RWPE2 (cell line): ENCODE measurements around the gene AOAH.

Source experiments
- ATAC-seq: fragments of 200-7000 bp; cut with Tn5 transposase; 3 replicates; pipeline ENCODE4 v1.9.1; 2021; ENCODE audit warnings: low read depth
- DNase-seq: peaks from one replicate; pipeline ENCODE4 v3.0.0-alpha.2; 2020; ENCODE audit warnings: low spot score
- H3K27ac ChIP-seq: fragments of 450-650 bp; 2 replicates; pipeline ENCODE4 v1.5.1; 2017; ENCODE audit warnings: mild to moderate bottlenecking; ENCODE audit not compliant: poor library complexity, severe bottlenecking
- H3K27me3 ChIP-seq: fragments of 250-450 bp; sonication (Bioruptor Pico); 2 replicates; pipeline ENCODE4 v1.5.1; 2021; ENCODE audit warnings: mild to moderate bottlenecking, moderate library complexity; ENCODE audit not compliant: insufficient read depth, poor library complexity, severe bottlenecking
- H3K36me3 ChIP-seq: fragments of 250-450 bp; sonication (Bioruptor Pico); 2 replicates; pipeline ENCODE4 v1.5.1; 2020; ENCODE audit warnings: low read depth, mild to moderate bottlenecking, moderate library complexity
- H3K4me1 ChIP-seq: fragments of 250-450 bp; sonication (Bioruptor Pico); 2 replicates; pipeline ENCODE4 v1.5.1; 2021; ENCODE audit warnings: mild to moderate bottlenecking, moderate library complexity; ENCODE audit not compliant: insufficient read depth, poor library complexity, severe bottlenecking
- H3K4me3 ChIP-seq: fragments of 250-450 bp; sonication (Bioruptor Pico); 2 replicates; pipeline ENCODE4 v1.5.1; 2021; ENCODE audit warnings: mild to moderate bottlenecking, moderate library complexity; ENCODE audit not compliant: severe bottlenecking
- H3K9me3 ChIP-seq: fragments of 250-450 bp; sonication (Bioruptor Pico); 2 replicates; pipeline ENCODE4 v1.5.1; 2021; ENCODE audit warnings: mild to moderate bottlenecking, moderate library complexity; ENCODE audit not compliant: severe bottlenecking
- TF ChIP-seq, protein P1 (sequence below): fragments of 450-650 bp; IDR thresholded peaks from one replicate; pipeline ENCODE4 v1.5.1; 2017; ENCODE audit warnings: mild to moderate bottlenecking, moderate library complexity; ENCODE audit not compliant: poor library complexity, severe bottlenecking

Gene AOAH

DNA sequence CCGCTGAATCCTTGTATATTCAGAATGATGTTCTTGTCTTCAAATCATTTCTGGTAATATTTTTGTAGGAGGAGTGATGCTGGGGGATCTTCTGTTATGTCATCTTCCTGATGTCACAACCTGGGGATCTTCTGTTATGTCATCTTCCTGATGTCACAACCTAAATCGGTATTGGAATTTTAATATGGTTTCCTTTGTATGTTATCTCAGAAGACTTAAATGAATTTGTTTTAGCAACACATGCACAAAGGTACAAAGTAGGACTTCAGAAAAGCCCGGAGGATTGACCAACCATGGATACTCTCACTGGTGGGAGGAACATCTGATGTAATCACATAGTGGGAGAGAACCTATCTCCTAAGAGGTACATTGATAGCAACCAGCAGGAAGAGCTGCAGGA is 9.1 kb upstream of the AOAH start:
- Histone ChIP-seq H3K36me3 (no peaks in the 10 kb centered on the region), H3K27me3 (no peaks in the 10 kb centered on the region), H3K27ac (no peak overlapping the region), H3K9me3 (no peaks in the 10 kb centered on the region), H3K4me3 (no peak overlapping the region), H3K4me1 (no peaks in the 10 kb centered on the region)
- no peak for ATAC-seq
- TF ChIP-seq, protein P1, sequence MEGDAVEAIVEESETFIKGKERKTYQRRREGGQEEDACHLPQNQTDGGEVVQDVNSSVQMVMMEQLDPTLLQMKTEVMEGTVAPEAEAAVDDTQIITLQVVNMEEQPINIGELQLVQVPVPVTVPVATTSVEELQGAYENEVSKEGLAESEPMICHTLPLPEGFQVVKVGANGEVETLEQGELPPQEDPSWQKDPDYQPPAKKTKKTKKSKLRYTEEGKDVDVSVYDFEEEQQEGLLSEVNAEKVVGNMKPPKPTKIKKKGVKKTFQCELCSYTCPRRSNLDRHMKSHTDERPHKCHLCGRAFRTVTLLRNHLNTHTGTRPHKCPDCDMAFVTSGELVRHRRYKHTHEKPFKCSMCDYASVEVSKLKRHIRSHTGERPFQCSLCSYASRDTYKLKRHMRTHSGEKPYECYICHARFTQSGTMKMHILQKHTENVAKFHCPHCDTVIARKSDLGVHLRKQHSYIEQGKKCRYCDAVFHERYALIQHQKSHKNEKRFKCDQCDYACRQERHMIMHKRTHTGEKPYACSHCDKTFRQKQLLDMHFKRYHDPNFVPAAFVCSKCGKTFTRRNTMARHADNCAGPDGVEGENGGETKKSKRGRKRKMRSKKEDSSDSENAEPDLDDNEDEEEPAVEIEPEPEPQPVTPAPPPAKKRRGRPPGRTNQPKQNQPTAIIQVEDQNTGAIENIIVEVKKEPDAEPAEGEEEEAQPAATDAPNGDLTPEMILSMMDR, result no peak
- no peak for DNase-seq

- TF ChIP-seq, protein P1, result no peak
- DNase-seq (no peak), ATAC-seq (no peak)
- Histone ChIP-seq H3K27me3 (no peaks in the 10 kb centered on the region), H3K4me1 (no peaks in the 10 kb centered on the region), H3K27ac (no peak overlapping the region), H3K9me3 (no peaks in the 10 kb centered on the region), H3K36me3 (no peaks in the 10 kb centered on the region), H3K4me3 (no peak overlapping the region)
Observed at GRCh38 chr7:36732806-36733205, 8.5 kb upstream of the AOAH start.

DNA sequence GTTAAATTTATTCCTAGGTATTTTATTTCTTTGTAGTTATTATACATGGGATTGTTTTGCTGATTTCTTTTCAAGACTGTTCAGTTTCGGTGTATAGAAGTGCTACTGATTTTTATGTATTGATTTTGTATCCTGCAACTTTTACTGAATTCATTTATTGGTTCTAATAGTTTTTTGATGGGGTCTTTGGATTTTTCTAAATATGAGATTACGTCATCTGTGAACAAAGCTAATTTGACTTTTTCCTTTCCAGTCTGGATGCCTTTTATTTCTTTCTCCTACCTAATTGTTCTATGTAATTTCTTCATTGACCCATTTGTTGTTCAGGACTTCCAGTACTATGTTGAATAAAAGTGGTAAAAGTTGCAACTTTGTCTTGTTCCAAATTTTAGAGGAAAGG is 5.8 kb upstream of the AOAH start:
- no peaks in the 10 kb centered on the region for H3K4me1 ChIP-seq
- no peaks in the 10 kb centered on the region for H3K9me3 ChIP-seq
- no peaks in the 10 kb centered on the region for H3K36me3 ChIP-seq
- ATAC-seq, result no peak
- no peak for DNase-seq
- no peak overlapping the region for H3K27ac ChIP-seq
- H3K27me3 ChIP-seq, result no peaks in the 10 kb centered on the region
- TF ChIP-seq, protein P1, result no peak
- H3K4me3 ChIP-seq, result no peak overlapping the region

DNA sequence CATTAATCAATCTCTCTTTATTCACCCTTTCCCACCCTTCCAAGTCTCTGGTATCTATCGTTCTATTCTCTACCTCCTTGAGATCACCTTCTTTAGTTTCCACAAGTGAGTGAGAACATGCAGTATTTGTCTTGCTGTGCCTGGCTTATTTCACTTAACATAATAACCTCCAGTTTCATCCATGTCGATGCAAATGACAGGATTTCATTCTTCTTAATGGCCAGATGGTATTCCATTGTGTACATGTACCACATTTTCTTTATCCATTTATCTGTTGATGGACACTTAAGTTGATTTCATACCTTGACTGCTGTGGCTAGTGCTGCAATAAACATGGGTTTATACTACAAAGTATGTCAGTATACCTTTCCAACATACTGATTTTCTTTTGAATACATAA is 3.8 kb upstream of the AOAH start:
- no peak overlapping the region for H3K4me3 ChIP-seq
- ATAC-seq (no peak), DNase-seq (no peak)
- H3K27ac ChIP-seq, result no peak overlapping the region
- H3K4me1 ChIP-seq, result no peaks in the 10 kb centered on the region
- TF ChIP-seq, protein P1, result no peak
- no peaks in the 10 kb centered on the region for H3K9me3 ChIP-seq
- no peaks in the 10 kb centered on the region for H3K27me3 ChIP-seq
- H3K36me3 ChIP-seq, result no peaks in the 10 kb centered on the region

DNA sequence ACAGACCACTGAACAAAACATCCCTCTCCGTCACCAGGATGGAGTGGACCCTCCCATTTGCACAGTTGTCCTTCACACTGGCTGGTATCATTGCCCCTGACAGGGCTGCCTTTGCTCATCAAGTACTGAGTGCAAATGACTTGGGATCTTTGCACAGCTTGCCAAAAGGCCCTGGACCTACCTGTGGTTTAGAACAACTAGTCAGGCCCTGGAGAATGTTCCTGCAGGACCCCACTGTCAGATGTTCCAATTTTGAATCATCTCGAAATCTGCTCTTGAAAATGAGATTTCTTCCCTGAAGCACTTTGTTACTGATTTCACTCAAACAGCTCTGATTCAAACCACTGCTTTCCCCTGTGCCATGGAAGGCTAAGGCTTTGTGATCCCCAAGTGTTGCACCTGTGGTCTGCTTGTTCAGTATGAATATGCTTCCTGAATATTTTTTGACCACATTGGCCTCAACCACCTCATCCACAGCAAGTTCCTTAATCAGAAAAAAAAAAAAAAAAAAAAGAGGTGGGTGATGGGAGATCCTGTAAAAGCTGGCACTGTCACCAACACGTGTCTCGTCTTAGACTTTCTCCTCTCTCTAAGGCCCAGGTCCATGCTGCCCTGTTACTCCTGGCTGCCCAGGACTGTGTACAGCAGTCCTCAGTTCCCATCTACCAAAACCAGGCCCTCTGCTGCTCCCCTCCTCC is 2.7 kb upstream of the AOAH start:
- Histone ChIP-seq H3K27ac (no peak overlapping the region), H3K27me3 (no peaks in the 10 kb centered on the region), H3K4me3 (no peak overlapping the region), H3K4me1 (no peaks in the 10 kb centered on the region), H3K9me3 (no peaks in the 10 kb centered on the region), H3K36me3 (no peaks in the 10 kb centered on the region)
- TF ChIP-seq, protein P1, result no peak
- ATAC-seq (no peak), DNase-seq (no peak)
